Esophagus squamous epithelium (tissue), 4 donors: Measurements from ENCODE around the gene OR8G1.
"Not testable (repeated sequence)": the region's sequence is repeated elsewhere in the genome, so short reads cannot be mapped to it uniquely, and the experiment has no call there.

Source experiments
- POLR2A ChIP-seq, 4 donors: fragments of 450-650 bp; IDR thresholded peaks; one replicate each; pipeline ENCODE4 v1.6.1; 2017; ENCODE audit warnings: antibody characterized with exemption in 4 of 4, mild to moderate bottlenecking in 4 of 4, moderate library complexity in 3 of 4
- TF ChIP-seq, protein P1 (sequence below), 6 experiments: fragments of 450-650 bp in 4 of 6; fragments of 200-600 bp in 2 of 6; sonication (generic) in 2 of 6; IDR thresholded peaks; one replicate each; pipeline ENCODE4 v1.5.1; 2016 to 2019; ENCODE audit warnings: antibody characterized with exemption in 6 of 6, mild to moderate bottlenecking in 4 of 6, moderate library complexity in 4 of 6

DNA sequence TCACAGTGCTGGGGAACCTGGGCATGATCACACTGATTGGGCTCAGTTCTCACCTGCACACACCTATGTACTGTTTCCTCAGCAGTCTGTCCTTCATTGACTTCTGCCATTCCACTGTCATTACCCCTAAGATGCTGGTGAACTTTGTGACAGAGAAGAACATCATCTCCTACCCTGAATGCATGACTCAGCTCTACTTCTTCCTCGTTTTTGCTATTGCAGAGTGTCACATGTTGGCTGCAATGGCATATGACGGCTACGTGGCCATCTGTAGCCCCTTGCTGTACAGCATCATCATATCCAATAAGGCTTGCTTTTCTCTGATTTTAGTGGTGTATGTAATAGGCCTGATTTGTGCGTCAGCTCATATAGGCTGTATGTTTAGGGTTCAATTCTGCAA lies 24.1 kb downstream of the OR8G1 start:
- not testable (repeated sequence) for TF ChIP-seq POLR2A (IDR thresholded peaks at IDR 0.05)
- TF ChIP-seq, protein P1, sequence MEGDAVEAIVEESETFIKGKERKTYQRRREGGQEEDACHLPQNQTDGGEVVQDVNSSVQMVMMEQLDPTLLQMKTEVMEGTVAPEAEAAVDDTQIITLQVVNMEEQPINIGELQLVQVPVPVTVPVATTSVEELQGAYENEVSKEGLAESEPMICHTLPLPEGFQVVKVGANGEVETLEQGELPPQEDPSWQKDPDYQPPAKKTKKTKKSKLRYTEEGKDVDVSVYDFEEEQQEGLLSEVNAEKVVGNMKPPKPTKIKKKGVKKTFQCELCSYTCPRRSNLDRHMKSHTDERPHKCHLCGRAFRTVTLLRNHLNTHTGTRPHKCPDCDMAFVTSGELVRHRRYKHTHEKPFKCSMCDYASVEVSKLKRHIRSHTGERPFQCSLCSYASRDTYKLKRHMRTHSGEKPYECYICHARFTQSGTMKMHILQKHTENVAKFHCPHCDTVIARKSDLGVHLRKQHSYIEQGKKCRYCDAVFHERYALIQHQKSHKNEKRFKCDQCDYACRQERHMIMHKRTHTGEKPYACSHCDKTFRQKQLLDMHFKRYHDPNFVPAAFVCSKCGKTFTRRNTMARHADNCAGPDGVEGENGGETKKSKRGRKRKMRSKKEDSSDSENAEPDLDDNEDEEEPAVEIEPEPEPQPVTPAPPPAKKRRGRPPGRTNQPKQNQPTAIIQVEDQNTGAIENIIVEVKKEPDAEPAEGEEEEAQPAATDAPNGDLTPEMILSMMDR (IDR thresholded peaks at IDR 0.05): not testable (repeated sequence)
